ENCODE measurements around the gene CALCB. TPM values are rescaled to one million over a fixed set of nuclear protein-coding genes. Genes with fewer than 3 reads are reported as not detected.

Gene CALCB
- total and polyA plus RNA-seq, 2 donors (not counting 3 experiments of a cell fraction or from before 2014, with no cell fraction given), result not detected

DNA sequence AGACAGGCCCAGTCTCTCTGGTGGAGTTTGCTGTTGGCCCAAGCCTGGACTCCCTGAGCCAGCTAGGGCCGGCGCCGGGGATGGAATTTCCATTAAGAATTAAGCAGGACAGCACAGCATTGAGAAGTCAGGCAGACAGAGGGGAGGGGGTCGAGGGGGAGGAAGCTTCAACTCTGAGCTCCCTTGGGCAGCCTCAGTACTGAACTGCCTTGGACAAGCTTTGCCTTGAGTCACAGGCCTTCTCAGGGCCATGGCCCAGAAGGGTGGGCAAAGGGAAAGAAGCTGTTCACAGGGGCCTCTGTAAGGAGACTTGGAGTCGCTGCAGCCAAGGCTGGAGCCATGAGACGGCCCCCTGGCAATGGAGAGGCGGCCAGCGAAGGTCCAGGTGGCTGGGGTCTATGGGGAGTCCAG, 38.7 kb downstream of the CALCB start:
- no peaks in the 10 kb centered on the region for H3K9me1 ChIP-seq (replicated peaks; ENCODE audit: control insufficient read depth, extremely low read depth, insufficient read depth, low read length)
- no peaks in the 10 kb centered on the region for H3K36me3 ChIP-seq (ENCODE audit: control insufficient read depth in 2 of 2, extremely low read depth in 1 of 2, insufficient read depth in 2 of 2, low read length in 2 of 2)
- H3K27ac ChIP-seq (ENCODE audit: insufficient read depth, low read depth, low read length), result no peak overlapping the region
- no peaks in the 10 kb centered on the region for H3K79me2 ChIP-seq (ENCODE audit: control insufficient read depth, insufficient read depth, low read length)
- BruUV-seq (replicated peaks), result no TSS peak
- ChIA-PET POLR2A (no interaction called here), CTCF (interaction anchor here (5.1 kb wide), 1 partner anchor 10 kb away, joined by 41 read pairs; no protein-coding TSS in a partner anchor)
- no peaks in the 10 kb centered on the region for H4K20me1 ChIP-seq (replicated peaks; ENCODE audit: control insufficient read depth, extremely low read depth, insufficient read depth, low read length)
- H3K9me3 ChIP-seq (replicated peaks; ENCODE audit: control insufficient read depth, insufficient read depth, low read length), result no peaks in the 10 kb centered on the region
- no peak overlapping the region for H3K9ac ChIP-seq (replicated peaks; ENCODE audit: extremely low read depth, insufficient read depth, low read length)
- dilution Hi-C loops (cut with MboI; ENCODE audit: extremely low pct_ligation_motif_present, low sequenced_read_pairs) (no loop called here), intact Hi-C loops (cut with micrococcal nuclease) (no loop called here)
- no peak for FAIRE-seq
- no peak overlapping the region for H3K4me2 ChIP-seq (ENCODE audit: insufficient read depth, low read length)
- no peak overlapping the region for H3K4me3 ChIP-seq (replicated peaks in 1 of 3; ENCODE audit: insufficient read depth in 1 of 3, low read depth in 1 of 3, low read length in 3 of 3)
- no peaks in the 10 kb centered on the region for H3K27me3 ChIP-seq (ENCODE audit: control insufficient read depth in 2 of 2, insufficient read depth in 2 of 2, low read length in 2 of 2)
- no peak overlapping the region for H2AFZ ChIP-seq (ENCODE audit: low read depth, low read length)
- TF ChIP-seq JUN (IDR thresholded peaks at IDR 0.05; ENCODE audit: borderline replicate concordance, insufficient read depth, insufficient read length, low read depth) (no peak), GATA2 (IDR thresholded peaks at IDR 0.05; ENCODE audit: insufficient read depth, insufficient read length, low read depth, low read length) (no peak)
- peaks cover 3% of the 10 kb centered on the region for H3K4me1 ChIP-seq (ENCODE audit: control insufficient read depth, extremely low read depth, insufficient read depth, low read length)
- DNase-seq (ENCODE audit: low read depth, low spot score), result no peak

DNA sequence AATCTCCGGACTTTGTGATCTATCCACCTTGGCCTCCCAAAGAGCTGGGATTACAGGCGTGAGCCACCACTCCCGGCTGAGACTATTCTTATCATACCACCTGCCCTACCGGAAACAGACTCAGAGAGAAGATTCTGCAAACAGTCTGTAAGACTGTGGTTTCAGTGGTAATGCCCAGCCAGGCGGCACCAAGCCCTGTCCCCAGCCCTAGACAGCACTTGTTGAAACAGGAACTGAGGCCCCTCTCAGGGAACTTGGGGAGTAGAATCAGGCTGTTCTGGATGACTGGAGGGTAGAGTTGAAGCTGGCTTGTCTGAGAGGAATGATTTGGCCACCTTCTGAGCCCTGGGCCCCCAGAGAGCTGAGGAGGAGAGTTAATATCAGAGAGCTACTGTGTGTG, 40.0 kb downstream of the CALCB start:
- H3K9me1 ChIP-seq (replicated peaks; ENCODE audit: control insufficient read depth, extremely low read depth, insufficient read depth, low read length), result no peaks in the 10 kb centered on the region
- H3K9ac ChIP-seq (replicated peaks; ENCODE audit: extremely low read depth, insufficient read depth, low read length), result no peak overlapping the region
- no peaks in the 10 kb centered on the region for H3K79me2 ChIP-seq (ENCODE audit: control insufficient read depth, insufficient read depth, low read length)
- no peak for DNase-seq (ENCODE audit: low read depth, low spot score)
- H3K36me3 ChIP-seq (ENCODE audit: control insufficient read depth in 2 of 2, extremely low read depth in 1 of 2, insufficient read depth in 2 of 2, low read length in 2 of 2), result no peaks in the 10 kb centered on the region
- intact Hi-C loops (cut with micrococcal nuclease), result no loop called here
- no TSS peak for BruUV-seq (replicated peaks)
- POLR2A ChIA-PET, result no interaction called here
- no peaks in the 10 kb centered on the region for H3K9me3 ChIP-seq (replicated peaks; ENCODE audit: control insufficient read depth, insufficient read depth, low read length)
- no peak overlapping the region for H2AFZ ChIP-seq (ENCODE audit: low read depth, low read length)
- CTCF ChIA-PET, result interaction anchor here (5.1 kb wide), 1 partner anchor 12 kb away, joined by 41 read pairs; no protein-coding TSS in a partner anchor
- FAIRE-seq, result no peak
- no peak for TF ChIP-seq GATA2 (IDR thresholded peaks at IDR 0.05; ENCODE audit: insufficient read depth, insufficient read length, low read depth, low read length)
- no peak for TF ChIP-seq EZH2 (IDR thresholded peaks at IDR 0.05; ENCODE audit: borderline replicate concordance, low read depth, low read length, severe bottlenecking)
- no peak for TF ChIP-seq POLR2AphosphoS5 (IDR thresholded peaks at IDR 0.05; ENCODE audit: insufficient read depth, low read depth, low read length)
- TF ChIP-seq, protein P1, sequence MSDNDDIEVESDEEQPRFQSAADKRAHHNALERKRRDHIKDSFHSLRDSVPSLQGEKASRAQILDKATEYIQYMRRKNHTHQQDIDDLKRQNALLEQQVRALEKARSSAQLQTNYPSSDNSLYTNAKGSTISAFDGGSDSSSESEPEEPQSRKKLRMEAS (IDR thresholded peaks at IDR 0.05; ENCODE audit: insufficient read depth, insufficient read length), result no peak
- TF ChIP-seq JUN (IDR thresholded peaks at IDR 0.05; ENCODE audit: borderline replicate concordance, insufficient read depth, insufficient read length, low read depth), result no peak
- TF ChIP-seq FOS (IDR thresholded peaks at IDR 0.05; ENCODE audit: borderline replicate concordance, insufficient read depth, low read length), result no peak
- TF ChIP-seq MYC (IDR thresholded peaks at IDR 0.05; ENCODE audit: low read depth, low read length), result no peak
- TF ChIP-seq, protein P2, sequence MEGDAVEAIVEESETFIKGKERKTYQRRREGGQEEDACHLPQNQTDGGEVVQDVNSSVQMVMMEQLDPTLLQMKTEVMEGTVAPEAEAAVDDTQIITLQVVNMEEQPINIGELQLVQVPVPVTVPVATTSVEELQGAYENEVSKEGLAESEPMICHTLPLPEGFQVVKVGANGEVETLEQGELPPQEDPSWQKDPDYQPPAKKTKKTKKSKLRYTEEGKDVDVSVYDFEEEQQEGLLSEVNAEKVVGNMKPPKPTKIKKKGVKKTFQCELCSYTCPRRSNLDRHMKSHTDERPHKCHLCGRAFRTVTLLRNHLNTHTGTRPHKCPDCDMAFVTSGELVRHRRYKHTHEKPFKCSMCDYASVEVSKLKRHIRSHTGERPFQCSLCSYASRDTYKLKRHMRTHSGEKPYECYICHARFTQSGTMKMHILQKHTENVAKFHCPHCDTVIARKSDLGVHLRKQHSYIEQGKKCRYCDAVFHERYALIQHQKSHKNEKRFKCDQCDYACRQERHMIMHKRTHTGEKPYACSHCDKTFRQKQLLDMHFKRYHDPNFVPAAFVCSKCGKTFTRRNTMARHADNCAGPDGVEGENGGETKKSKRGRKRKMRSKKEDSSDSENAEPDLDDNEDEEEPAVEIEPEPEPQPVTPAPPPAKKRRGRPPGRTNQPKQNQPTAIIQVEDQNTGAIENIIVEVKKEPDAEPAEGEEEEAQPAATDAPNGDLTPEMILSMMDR (IDR thresholded peaks at IDR 0.05; ENCODE audit: extremely low read depth in 1 of 2, insufficient read depth in 1 of 2, low read depth in 1 of 2, low read length in 2 of 2), result no peak
- no peak for TF ChIP-seq POLR2A (IDR thresholded peaks at IDR 0.05; ENCODE audit: low read depth, low read length)
- H3K4me3 ChIP-seq (replicated peaks in 1 of 3; ENCODE audit: insufficient read depth in 1 of 3, low read depth in 1 of 3, low read length in 3 of 3), result no peak overlapping the region
- H3K4me2 ChIP-seq (ENCODE audit: insufficient read depth, low read length), result no peak overlapping the region
- no peaks in the 10 kb centered on the region for H3K27me3 ChIP-seq (ENCODE audit: control insufficient read depth in 2 of 2, insufficient read depth in 2 of 2, low read length in 2 of 2)
- dilution Hi-C loops (cut with MboI; ENCODE audit: extremely low pct_ligation_motif_present, low sequenced_read_pairs), result no loop called here
- H3K4me1 ChIP-seq (ENCODE audit: control insufficient read depth, extremely low read depth, insufficient read depth, low read length), result no peaks in the 10 kb centered on the region
- H4K20me1 ChIP-seq (replicated peaks; ENCODE audit: control insufficient read depth, extremely low read depth, insufficient read depth, low read length), result no peaks in the 10 kb centered on the region
- no peak overlapping the region for H3K27ac ChIP-seq (ENCODE audit: insufficient read depth, low read depth, low read length)

Data from endothelial cell of umbilical vein (primary cell).